HG03460 (cell line): ENCODE results near the gene KCTD3.

Source experiments
- ATAC-seq: cut with Tn5 transposase; IDR thresholded peaks from one replicate; pipeline ENCODE4 v1.9.1; 2021; ENCODE audit not compliant: unreplicated experiment

KCTD3 gene

DNA sequence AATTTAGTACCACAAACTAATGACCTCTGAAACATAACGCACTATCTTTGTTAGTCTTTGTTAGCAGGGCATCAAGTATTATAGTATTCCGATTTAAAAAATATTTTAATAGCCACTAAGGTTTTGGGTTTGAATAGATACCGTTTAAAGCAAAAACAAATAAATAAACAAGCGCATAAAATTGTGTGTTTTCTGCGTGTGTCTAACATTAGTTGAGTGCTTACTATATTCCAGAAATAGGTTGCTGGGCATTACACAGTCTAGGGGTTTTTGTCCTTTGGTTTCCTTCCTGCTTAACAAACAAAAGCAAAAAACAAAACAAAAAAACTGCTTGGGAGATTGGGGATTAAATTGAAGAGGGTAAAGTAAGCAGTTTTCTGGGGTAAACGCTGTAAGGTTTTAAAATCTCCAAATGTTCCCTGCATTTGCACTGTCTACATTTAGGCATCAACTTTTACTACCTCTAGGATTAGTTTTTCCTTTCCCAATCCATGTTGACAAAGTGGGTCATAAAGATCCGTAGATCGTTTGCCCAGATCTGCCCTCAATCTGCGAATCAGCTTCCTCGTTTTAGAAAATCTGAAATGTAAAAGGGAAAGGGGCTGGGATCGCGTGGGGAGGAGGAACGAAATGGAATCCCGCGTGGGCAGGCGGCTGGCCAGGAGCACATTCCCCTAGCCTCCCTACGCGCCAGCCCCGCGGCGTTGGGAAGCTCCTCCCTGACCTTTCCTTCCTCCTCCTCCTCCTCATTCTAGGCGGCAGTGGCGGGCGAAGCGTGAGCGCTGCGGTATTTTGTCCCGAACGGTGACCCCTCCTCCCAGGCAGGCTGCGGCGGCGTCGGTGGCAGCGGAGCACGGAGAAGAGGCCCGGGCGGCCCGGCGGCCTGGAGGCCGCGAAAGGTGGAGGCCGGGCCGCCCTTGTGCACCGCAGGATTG, at the start of gene KCTD3:
KCTD3 (plus strand) TSS at position 749 of the 935 bp plus-strand sequence. CDS start 382 bp downstream, outside the sequence.
- peak; percentile 65 for ATAC-seq

GRCh38 chr1:215517441-215517891, 49.6 kb upstream of the KCTD3 start:
- no peak for ATAC-seq

- no peak for ATAC-seq
Measured at GRCh38 chr1:215518594-215518993, 48.5 kb upstream of the KCTD3 start.

DNA sequence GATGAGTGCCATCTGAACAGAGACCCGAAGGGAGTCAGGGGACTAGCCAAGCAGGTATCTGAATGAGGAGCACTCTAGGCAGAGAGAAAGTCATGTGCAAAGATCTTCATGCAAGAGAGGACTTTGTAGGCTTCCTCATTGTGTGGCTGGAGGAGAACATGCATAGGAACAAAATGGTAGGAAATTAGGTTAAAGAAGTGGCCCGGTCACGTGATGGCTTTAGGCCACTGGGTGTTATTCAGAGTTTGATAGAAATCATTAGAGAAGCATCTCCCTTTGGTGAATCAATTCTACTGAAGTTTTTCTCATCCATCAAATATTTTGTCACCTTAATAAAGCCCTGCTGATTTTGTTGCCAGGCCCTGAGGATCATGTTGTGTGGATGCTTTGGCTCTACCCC, 45.8 kb upstream of the KCTD3 start:
- no peak for ATAC-seq

DNA sequence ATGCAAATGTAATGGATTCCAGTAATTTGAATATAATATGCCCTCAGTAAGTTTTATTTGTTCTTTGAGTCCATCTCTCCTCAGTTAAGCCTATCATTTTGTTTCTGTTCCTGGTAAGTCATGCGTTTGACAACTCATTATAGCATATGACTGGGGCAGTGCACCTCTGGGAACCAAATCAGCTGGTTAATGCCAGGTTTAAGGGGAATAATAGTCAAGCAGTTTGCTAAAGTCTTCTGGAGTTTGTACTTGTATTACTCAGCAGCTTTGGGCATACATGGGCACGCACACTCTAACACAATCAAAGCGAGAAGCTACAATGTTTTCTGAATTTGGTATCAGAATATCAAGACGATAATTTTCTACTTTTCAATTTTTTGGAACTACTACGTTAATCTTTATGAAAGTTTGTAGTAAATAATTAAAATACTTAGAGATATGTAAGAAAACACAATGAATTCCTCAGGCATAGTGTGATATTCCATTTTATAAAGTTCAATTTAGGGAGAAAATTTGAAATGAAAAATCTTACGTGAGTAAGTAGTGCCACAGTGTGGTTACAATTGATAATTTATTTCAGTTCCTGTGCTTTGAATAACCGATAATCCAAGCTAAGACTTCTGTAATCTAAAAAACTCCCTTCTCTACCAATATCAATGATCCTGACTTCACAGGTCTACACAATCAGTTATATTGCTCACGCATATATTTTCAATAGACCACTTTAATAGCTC, 43.8 kb upstream of the KCTD3 start:
- no peak for ATAC-seq

- ATAC-seq: no peak
Measured at GRCh38 chr1:215523906-215524305, 43.2 kb upstream of the KCTD3 start.

GRCh38 chr1:215526147-215526845, 40.8 kb upstream of the KCTD3 start:
- ATAC-seq: no peak

- ATAC-seq: no peak
Measured at GRCh38 chr1:215526846-215527151, 40.3 kb upstream of the KCTD3 start.

DNA sequence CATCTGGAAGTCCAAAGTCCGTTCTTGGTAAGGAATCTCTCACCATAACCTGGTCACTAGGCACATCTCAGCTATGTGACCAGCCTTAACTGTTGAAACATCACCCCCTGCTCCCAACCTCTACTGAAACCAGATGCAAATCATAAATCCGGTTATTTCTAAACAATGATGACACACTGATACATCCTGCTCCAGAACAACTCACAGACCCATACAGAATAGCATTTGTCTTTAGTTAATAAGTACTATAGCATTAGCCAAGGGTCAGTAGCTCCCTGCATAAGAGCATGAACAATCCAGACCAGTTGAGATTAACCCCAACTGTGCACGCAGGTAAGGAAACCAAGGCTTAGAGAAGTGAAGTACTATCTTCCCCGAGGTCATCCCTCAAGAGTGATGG, 38.0 kb upstream of the KCTD3 start:
- no peak for ATAC-seq

DNA sequence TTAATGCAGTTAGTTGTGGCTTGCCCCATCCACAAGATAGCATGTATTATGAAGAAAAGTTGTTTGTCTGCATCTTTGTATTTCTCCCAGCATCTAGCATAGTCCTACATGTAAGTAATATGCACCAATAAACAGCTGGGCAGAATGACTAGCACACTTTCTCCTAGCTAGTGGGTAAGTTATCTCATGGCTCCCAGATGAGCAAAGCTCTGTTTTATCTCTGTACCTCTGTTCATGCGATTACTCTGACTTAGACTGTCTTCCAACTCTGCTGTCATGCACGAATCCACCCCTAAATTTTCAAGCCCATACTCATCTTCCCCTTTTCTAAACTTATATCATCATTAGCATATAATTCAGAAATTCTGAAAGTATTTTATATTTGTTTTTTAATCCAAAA, 37.5 kb upstream of the KCTD3 start:
- ATAC-seq: no peak

GRCh38 chr1:215530401-215530984, 36.6 kb upstream of the KCTD3 start:
- no peak for ATAC-seq

GRCh38 chr1:215539803-215540570, 27.1 kb upstream of the KCTD3 start:
- ATAC-seq: no peak

GRCh38 chr1:215542301-215542700, 24.8 kb upstream of the KCTD3 start:
- no peak for ATAC-seq

GRCh38 chr1:215543191-215543606, 23.9 kb upstream of the KCTD3 start:
- peak; percentile 88 for ATAC-seq

DNA sequence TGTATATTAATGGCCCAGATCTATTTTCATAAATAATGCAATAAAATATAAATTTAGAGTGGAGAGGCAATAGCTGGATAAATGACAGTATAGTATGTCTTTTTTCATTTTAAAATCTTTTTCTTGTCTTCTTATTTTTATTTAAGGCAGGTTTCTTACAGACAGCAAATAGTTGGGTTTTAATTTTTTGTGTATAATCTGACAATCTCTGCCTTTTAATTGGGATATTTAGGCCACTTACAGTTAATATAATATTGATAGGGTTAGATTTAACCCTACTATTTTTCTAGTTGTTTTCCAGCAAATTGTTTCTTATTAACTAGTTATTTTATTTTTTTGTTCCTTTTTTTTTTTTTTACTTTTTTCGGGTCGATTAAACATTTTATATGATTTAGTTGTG, 23.3 kb upstream of the KCTD3 start:
- no peak for ATAC-seq

DNA sequence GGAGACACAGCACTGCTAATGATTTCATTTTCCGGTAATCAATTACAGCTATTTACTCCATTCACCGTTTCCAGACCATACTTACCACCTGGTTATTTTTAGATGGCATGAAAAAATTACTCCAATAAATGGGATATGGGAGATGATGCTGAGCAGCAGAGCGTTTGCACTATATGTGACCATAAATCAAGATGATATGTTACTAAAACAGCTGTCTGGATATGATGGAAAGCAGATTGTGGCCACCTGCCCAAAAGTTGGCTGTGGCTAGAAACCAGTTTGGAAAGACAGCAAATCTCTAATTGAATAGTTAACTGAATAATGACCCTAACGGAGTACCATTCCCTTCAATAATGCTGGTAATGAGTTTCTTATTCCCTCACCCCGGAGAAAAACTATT, 22.5 kb upstream of the KCTD3 start:
- ATAC-seq: no peak

- no peak for ATAC-seq
Measured at GRCh38 chr1:215545096-215545495, 22.0 kb upstream of the KCTD3 start.

GRCh38 chr1:215547011-215547410, 20.1 kb upstream of the KCTD3 start:
- ATAC-seq: no peak

GRCh38 chr1:215551806-215552205, 15.3 kb upstream of the KCTD3 start:
- ATAC-seq: no peak

DNA sequence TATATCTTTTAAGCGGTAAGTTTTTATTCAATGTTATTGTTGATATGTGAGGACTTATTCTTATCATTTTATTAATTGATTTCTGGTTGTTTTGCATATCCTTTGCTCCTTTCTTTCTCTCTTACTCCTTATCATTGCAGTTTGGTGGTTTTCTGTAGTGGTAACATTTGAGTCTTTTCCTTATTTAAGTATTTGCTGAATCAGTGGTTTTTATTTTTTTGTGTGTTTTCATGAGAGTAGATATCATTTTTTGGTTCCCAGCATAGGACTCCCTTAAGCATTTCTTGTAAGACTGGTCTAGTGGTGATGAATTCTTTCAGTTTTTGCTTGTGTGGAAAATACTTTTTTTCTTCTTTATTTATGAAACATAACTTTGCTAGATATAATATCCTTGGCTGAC, 12.2 kb upstream of the KCTD3 start:
- ATAC-seq: no peak
